ENCODE measurements around the gene MYO18A.
"Not testable (repeated sequence)": the region's sequence is repeated elsewhere in the genome, so short reads cannot be mapped to it uniquely, and the experiment has no call there.

Gene MYO18A

DNA sequence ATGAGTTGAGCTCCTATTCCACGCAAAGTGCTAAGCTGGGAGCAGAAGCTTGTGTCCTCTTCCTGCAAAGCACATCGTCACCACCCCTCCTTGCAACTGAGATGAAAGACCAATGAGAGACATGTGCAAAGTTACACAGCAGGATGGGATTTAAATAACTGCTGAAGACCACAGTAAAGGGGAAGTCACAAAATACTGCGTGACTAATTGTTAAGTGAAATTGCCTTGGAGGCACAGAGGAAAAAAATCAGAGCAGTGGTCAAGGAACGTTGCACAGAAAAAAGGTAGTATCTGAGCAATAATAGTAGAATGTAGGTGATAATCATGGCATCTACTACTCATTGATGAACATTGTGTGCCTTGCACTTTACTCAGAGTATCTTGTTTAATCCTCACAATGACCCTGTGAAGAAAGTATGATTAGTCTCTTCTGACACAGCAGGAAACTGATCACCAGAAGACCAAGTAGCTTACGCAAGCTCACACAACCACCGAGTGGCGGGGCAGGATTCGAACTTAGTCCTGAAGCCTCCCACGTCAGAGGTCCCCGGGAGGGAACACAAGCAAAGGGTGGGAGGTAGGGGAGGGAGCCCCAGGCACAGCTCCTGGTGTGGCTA, 15.4 kb upstream of the MYO18A start:
- no peak for DNase-seq

GRCh38 chr17:29194669-29195068, 14.5 kb upstream of the MYO18A start:
- DNase-seq = no peak

DNA sequence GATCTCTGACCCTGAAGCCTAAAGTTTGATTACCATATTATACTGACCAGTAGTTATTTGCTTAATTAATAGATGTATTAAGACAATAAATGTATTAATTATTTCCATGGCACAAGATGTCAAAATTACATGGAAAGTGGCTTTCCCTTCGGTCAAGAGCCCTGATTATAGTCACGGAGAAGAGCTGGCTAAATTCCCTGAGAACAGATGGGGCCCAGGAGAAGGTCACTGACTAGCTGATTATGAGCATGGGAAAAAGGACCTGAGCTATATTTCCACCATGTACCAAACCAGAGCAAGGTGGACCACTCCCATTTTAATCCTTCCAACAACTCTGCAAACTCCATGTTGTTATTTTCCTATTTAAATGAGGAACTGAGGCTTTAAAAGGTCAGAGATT, 12.9 kb upstream of the MYO18A start:
- DNase-seq = no peak

DNA sequence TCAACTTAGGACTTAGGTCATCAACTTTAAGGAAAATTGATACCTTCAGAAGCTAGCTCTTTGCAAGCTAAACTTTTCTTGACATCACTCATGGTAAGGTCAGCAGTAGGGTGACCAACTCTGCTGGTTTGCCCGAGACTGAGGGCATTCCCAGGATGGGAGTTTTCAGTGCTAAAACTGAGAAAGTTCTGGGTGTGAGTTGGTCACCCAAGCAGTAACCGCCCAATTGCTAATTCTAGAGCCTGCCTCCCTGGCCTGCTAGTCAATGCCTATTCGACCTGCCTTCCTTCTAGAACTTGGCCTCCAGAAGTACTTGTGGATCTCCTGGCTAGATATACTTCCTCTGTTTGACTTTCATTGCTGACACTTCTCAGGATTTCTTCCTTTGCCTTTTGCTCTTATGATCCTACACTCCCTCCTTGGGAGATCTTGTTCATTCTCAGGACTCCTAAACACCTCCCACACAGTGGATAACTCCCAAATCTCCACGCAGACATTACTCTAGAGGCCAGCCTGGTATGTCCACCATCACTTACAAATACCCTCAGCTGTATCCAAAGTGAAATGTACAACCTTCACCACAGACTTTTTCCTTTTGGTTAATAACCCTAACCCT, 10.5 kb upstream of the MYO18A start:
- no peak for DNase-seq

GRCh38 chr17:29190039-29190438, 9.8 kb upstream of the MYO18A start:
- DNase-seq = no peak

GRCh38 chr17:29189355-29189754, 9.2 kb upstream of the MYO18A start:
- no peak for DNase-seq

DNA sequence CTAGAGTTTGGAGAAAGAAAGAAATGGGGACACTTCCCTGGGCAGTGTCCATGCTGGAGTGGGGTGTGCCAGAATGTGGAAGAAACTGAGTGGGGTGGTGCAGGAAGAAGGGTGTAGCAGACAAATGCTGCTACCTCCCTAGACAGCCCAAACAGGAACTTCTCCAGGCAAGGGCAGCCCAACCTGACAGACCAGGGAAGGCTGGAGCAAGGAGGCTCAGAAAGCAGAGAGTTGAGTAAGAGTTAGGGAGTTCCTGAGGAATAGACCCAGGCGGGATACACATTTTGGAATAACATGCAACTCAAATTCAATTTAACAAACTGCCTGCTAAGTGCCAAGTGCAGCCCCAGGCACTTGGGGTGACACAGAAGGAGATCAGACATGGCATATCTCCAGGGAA, 1.0 kb upstream of the MYO18A start:
- DNase-seq = no peak

DNA sequence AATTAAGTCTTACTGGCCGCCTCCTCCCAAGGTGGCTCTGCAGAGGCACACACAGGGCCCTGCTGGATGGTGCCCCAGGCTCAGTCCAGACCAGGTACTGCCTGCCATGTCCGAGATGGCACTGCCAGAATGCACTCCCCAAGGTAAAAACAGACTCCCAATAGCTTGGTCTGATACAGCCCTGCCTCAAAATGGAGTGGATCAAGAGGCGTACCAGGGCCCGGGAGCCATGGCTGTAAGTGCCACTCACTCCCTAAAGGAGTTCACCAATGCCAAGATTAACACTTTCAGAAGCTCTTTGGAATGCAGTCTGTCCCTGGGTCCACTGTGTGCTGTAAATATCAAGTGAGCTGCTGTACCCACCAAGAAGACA, 576 bp upstream of the MYO18A start:
- no peak for DNase-seq

- DNase-seq = peak; percentile 26 to 28
These were observed 765 bp downstream of the MYO18A start for GRCh38 chr17:29179232-29180033.

GRCh38 chr17:29178750-29179231, 1.4 kb downstream of the MYO18A start:
- DNase-seq = peak in 1 of 2 experiments; percentile 22

GRCh38 chr17:29177871-29178749, 2.1 kb downstream of the MYO18A start:
- DNase-seq = no peak

GRCh38 chr17:29177541-29177870, 2.7 kb downstream of the MYO18A start:
- no peak for DNase-seq

DNA sequence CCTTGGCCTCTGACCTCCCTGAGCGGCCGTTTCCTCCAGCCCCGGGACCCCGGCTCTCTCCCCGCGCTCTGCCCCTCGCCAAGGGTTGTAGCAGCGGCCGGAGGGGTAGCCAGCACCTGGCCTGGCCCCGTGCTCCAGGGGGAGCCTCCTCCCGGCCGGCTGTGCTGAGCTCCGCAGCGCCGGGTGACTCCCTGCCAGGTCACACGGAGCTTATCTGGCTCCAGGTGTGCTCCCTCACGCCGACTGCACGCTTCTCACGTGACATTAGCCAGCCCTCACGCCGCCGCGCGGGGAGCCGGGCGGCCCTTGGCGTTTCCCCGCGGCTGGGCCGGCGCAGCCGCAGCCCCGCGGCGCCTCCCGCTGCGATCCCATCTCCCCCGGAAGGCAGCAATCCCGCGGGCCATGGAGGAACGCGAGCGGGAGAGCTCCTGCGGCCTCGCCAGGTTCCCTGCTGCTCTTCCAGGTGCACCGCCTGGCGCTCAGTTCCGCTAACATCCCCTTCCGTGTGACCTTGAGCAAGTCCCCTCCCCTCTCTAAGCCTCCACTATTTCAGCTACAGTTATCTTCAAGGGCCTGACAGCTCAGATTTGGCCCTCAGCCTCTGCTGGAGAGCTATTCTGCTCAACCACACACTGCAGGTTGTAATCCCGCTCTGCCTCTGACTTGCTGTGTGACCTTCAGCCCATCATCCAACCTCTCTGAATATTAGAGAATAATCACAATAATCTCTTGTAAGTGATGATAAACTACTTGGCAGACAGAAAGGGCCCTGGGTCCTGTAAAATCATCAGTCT, 3.4 kb downstream of the MYO18A start:
- DNase-seq = peak; percentile 68 to 74

GRCh38 chr17:29175349-29175748, 4.8 kb downstream of the MYO18A start:
- DNase-seq = no peak

- no peak for DNase-seq
These were observed 7.6 kb downstream of the MYO18A start for GRCh38 chr17:29172589-29172988.

- DNase-seq = no peak
These were observed 9.5 kb downstream of the MYO18A start for GRCh38 chr17:29170682-29171081.

GRCh38 chr17:29169806-29170591, 10.2 kb downstream of the MYO18A start:
- no peak for DNase-seq

DNA sequence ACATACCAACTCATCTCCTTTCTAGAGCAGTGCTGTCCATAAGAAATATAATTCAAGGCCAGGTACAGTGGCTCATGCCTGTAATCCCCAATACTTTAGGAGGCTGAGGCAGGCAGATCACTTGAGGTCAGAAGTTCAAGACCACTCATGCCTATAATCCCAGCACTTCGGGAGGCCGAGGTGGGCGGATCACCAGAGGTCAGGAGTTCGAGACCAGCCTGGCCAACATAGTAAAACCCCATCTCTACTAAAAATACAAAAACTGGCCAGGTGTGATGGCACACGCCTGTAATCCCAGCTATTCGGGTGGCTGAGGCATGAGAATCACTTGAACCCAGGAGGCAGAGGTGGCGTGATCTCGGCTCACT, 11.5 kb downstream of the MYO18A start:
- DNase-seq = not testable (repeated sequence)

DNA sequence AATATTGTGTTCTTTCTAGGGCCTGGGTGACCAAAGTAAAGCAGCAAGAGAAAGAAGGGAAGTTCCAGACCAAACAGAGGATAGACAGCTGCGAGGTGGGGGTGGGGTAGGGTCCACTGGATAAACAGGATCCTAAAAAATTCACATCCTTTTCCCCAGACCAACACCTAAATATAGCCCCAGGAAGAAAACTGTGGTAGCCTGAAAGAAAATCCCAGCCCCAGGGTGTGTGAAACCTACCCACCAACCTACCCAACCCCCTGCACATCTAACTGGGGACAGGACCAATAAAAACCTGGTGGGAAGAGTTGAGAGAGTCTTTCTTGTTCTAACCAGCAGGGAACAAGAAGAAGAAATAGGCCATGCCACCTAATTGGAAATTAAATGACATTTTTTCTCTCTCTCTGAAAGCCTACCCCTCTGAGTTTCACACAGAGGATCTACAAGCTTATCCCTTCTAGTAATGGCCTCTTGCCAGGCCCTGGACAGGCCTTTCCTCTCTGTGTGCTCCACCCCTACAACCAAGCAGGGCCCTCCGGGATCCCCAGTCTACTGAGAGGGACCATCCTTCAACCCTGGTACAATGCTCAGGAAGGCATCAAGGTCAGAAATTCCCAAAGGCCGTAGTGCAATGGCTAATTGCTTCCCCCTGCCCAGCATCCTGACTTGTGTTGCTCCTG, 12.0 kb downstream of the MYO18A start:
- DNase-seq = no peak

DNA sequence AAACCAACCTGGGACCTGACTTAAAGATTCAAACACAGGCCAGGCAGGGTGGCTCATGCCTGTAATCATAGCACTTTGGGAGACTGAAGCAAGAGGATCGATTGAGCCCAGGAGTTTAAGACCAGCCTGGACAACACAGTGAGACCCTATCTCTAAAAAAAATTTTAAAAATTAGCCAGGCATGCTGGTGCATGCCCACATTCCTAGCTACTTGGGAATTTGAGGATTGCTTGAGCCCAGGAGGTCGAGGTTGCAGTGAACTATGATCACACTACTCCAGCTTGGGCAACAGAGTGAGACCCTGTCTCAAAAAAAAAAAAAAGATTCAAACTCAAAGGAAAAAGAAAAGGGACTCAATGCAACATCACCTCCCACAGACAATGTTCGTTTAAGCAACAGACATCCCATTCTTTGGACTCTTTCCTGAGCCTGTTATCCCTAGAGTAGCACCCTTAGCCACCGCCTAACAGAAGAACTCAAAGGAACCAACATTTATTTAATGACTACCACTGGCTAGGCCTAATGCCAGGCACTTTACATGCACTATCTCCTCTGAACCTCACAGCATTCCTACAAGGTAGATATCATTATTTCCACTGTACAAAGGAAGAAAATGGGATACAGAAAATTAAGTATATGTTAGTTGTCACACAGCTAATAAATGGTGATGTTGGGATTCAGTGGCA, 12.7 kb downstream of the MYO18A start:
- DNase-seq = no peak
